DOHH2 (cell line): Measurements from ENCODE around the gene ESYT1.

ENCODE experiments used
- CTCF ChIP-seq: fragments of 200-600 bp; sonication (generic); IDR thresholded peaks from one replicate; pipeline ENCODE4 v1.5.1; 2014; ENCODE audit warnings: antibody characterized with exemption, mild to moderate bottlenecking, low read depth, low read length; ENCODE audit not compliant: poor library complexity, severe bottlenecking
- EZH2phosphoT487 ChIP-seq: fragments of 200-600 bp; sonication (generic); IDR thresholded peaks from 2 replicates; pipeline ENCODE4 v1.6.1; 2017; ENCODE audit warnings: borderline replicate concordance, mild to moderate bottlenecking, antibody characterized with exemption, low read length, moderate library complexity, mixed read lengths

GRCh38 chr12:56129206-56129941, 1.3 kb downstream of the ESYT1 start:
- TF ChIP-seq CTCF = no peak
- TF ChIP-seq EZH2phosphoT487 = no peak
